ENCODE data around the gene BNIP3. TPM values are rescaled to one million over a fixed set of nuclear protein-coding genes. Genes with fewer than 3 reads are reported as not detected.
"Not testable (repeated sequence)": the region's sequence is repeated elsewhere in the genome, so short reads cannot be mapped to it uniquely, and the experiment has no call there.

BNIP3 gene
- total RNA-seq, 2 experiments from 2014 or later, result 115 to 121 TPM

DNA sequence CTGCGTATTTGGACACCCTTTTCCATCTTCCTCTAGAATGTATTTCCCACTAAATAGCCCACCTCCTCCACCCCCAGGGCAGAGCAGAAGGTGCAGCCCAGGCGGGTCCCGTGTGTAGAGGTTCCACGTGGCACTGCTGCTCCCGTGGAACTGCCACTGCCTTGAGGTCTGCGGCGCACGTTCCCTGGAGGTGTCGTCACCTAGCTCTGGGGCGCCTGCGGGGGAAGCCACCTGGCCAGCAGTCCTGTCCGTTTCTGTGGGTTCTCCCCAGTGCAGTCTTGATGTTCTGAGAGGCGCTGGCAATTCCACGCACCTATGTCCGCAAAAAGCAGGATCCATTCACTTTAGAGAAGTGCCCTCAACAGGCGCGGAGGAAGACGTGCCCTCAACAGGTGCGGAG, 21.9 kb downstream of the BNIP3 start:
- Mint-ChIP-seq H3K4me3 (no peak overlapping the region), H3K4me1 (peaks cover 11% of the 10 kb centered on the region), H3K27ac (no peak overlapping the region), H3K36me3 (peaks cover 19% of the 10 kb centered on the region), H3K27me3 (no peaks in the 10 kb centered on the region), H3K9me3 (no peaks in the 10 kb centered on the region)
- DNase-seq, result no peak

DNA sequence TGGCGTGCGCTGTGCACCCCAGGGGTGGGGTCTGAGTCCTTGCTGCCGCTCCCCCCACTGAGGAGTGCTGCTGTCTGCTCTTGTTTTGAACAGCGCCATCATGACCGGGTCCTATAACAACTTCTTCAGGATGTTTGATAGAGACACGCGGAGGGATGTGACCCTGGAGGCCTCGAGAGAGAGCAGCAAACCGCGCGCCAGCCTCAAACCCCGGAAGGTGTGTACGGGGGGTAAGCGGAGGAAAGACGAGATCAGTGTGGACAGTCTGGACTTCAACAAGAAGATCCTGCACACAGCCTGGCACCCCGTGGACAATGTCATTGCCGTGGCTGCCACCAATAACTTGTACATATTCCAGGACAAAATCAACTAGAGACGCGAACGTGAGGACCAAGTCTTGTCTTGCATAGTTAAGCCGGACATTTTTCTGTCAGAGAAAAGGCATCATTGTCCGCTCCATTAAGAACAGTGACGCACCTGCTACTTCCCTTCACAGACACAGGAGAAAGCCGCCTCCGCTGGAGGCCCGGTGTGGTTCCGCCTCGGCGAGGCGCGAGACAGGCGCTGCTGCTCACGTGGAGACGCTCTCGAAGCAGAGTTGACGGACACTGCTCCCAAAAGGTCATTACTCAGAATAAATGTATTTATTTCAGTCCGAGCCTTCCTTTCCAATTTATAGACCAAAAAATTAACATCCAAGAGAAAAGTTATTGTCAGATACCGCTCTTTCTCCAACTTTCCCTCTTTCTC, 26.0 kb downstream of the BNIP3 start:
- Mint-ChIP-seq H3K36me3 (peaks cover 23% of the 10 kb centered on the region), H3K27me3 (no peaks in the 10 kb centered on the region), H3K4me3 (no peak overlapping the region), H3K27ac (no peak overlapping the region), H3K4me1 (no peaks in the 10 kb centered on the region), H3K9me3 (no peaks in the 10 kb centered on the region)
- DNase-seq, result no peak

DNA sequence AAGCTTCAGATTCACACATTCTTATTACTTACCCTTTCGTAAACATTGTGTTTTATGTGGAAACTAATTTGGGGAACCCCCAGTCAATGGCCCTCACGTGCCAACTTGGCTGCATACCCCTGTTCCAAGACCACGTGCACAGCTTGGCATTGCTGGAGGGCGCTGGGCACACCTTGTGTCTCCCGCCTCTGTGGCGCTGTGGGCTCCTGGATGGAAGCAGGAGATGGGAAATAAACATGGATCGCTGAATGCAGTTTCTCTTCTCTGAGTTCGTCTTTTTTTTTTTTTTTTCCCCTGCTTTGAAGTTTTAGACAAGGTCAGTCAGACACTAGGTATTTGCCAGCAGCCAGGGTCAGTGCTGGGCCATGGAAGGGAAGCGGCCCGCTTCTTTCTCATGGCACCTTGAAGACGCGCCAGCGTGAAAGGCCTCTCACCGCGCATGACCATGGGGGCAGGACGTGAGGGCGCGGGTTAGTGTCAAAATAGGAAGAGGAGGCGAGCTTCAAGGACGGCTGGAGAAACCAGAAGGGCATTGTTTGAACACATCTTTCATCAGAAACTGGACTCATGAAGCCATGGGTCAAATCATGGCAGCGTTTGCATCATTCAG, 27.3 kb downstream of the BNIP3 start:
- DNase-seq, result no peak
- H3K36me3 Mint-ChIP-seq, result peaks cover 24% of the 10 kb centered on the region
- no peaks in the 10 kb centered on the region for H3K9me3 Mint-ChIP-seq
- no peak overlapping the region for H3K4me3 Mint-ChIP-seq
- no peaks in the 10 kb centered on the region for H3K4me1 Mint-ChIP-seq
- H3K27me3 Mint-ChIP-seq, result no peaks in the 10 kb centered on the region
- no peak overlapping the region for H3K27ac Mint-ChIP-seq

DNA sequence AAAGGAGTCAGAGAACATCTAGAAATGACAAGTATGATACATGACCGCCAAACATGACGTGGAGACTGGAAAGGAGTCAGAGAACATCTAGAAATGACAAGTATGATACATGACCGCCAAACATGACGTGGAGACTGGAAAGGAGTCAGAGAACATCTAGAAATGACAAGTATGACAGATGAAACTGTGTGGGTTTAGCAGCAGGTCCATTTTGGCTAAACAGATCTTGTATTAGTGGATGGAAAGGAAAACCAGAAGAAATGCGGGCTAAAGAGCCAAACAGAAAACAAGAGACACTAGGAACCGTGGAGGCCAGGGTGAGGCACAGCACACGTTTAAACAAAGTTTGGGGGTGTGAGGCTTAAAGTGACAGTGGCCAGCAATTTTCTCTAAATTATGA, 31.8 kb downstream of the BNIP3 start:
- H3K36me3 Mint-ChIP-seq, result peaks cover 23% of the 10 kb centered on the region
- not testable (repeated sequence) for H3K27me3 Mint-ChIP-seq, H3K9me3 Mint-ChIP-seq, DNase-seq, H3K4me3 Mint-ChIP-seq, H3K27ac Mint-ChIP-seq, H3K4me1 Mint-ChIP-seq

DNA sequence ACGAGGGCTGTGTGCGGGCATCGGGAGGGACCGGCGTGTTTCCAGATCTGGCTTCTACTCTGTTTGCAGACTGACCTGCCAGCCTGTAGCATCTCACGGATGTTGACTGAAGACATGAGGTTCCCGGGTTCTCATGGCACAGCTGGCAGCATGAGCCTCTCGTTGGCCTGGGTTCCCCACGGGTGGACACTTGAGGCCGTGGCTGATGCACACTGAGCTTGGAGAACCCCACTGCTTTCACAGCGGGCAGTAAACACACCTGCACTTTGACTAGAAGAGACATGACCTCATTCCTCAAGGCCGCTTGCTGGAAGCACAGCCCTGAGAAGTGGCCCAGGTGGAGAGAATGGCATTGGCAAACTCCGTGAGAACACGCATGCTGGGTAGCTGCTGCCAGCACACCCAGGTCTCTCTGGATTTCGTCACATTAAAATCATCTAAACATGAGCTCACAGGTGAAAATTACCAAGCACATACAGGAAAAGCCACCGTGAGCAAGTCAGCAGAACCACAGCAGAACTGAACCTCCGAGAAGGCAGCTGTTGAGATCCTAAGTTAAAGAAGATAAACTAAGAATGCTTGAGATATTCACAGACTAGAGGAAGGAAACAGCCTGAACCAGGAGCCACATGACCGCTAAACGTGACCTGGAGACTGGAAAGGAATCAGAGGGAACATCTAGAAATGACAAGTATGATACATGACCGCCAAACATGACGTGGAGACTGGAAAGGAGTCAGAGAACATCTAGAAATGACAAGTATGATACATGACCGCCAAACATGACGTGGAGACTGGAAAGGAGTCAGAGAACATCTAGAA, 32.5 kb downstream of the BNIP3 start:
- Mint-ChIP-seq H3K9me3 (no peaks in the 10 kb centered on the region), H3K4me1 (peaks cover 1% of the 10 kb centered on the region), H3K27ac (no peak overlapping the region), H3K4me3 (no peak overlapping the region), H3K36me3 (peaks cover 18% of the 10 kb centered on the region), H3K27me3 (no peaks in the 10 kb centered on the region)
- DNase-seq, result no peak

DNA sequence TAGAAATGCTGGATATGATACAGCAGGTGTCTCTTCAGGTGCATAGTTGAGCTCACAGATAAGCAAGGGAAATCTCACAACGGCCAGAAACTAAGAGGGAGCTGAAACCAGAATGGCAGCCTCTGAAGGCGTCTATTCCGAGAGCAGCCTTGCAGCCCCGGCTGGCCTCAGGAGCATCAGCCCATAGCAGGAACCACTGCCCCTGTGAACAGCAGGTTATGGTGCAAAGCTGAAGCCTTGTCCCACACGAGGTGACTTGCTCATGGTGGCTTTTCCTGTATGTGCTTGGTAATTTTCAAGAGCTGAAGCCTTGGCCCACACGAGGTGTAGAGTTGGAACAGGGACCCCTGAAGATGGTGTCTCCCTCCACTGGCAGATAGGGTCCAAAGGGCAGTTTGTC, 33.2 kb downstream of the BNIP3 start:
- H3K4me3 Mint-ChIP-seq, result no peak overlapping the region
- H3K27me3 Mint-ChIP-seq, result no peaks in the 10 kb centered on the region
- H3K9me3 Mint-ChIP-seq, result no peaks in the 10 kb centered on the region
- H3K36me3 Mint-ChIP-seq, result peaks cover 15% of the 10 kb centered on the region
- H3K4me1 Mint-ChIP-seq, result peaks cover 1% of the 10 kb centered on the region
- no peak for DNase-seq
- no peak overlapping the region for H3K27ac Mint-ChIP-seq

DNA sequence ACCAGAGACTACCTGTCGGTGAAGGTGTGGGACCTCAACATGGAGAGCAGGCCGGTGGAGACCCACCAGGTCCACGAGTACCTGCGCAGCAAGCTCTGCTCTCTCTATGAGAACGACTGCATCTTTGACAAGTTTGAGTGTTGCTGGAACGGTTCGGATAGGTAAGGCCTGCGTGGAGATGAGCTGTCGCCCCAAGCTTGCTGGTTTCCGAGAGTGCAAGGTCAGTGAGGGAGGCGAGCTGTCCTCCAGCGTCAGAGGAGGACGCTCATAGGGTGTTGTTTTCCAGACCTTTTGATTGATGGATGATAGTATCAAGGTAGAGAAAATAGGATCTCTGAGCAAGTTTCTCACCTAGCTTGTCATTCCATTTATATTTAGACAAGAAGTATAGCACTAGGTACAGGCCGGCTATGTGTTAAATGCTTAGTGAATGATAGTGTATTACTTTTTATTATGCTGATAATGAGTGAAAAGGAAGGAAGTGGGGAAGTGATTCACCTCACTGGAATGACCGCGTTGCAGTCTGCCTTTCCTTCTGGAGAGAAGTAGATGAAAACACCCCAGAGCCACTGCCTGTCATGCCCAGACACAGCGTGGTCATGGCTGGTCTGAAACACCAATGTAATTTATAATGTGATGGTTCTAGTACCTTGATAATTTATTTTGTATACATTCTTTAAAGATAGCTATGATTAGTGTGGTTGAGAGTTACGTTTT, 33.9 kb downstream of the BNIP3 start:
- no peaks in the 10 kb centered on the region for H3K9me3 Mint-ChIP-seq
- no peak overlapping the region for H3K27ac Mint-ChIP-seq
- no peaks in the 10 kb centered on the region for H3K27me3 Mint-ChIP-seq
- DNase-seq, result no peak
- peaks cover 15% of the 10 kb centered on the region for H3K36me3 Mint-ChIP-seq
- H3K4me1 Mint-ChIP-seq, result peaks cover 3% of the 10 kb centered on the region
- no peak overlapping the region for H3K4me3 Mint-ChIP-seq

DNA sequence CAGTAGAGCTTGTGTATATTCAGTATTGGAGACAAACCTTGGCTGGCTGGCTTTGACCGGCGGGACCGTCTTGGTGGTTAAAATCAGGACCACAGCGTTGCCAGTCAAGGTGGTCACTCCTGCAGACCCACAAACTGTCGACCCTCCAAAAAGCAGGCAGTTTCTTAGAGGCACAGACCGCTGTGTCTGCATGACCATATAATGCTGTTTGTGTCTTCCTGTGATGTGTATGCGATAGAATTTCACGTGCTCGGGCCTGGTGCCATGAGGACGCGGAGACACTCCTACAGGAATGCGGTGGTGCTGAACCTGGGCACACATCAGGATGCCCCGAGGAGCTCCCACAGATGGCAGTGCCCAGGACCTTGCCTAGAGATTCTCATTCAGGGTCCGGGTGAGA, 34.8 kb downstream of the BNIP3 start:
- Mint-ChIP-seq H3K9me3 (no peaks in the 10 kb centered on the region), H3K27ac (no peak overlapping the region), H3K4me1 (peaks cover 3% of the 10 kb centered on the region), H3K36me3 (peaks cover 15% of the 10 kb centered on the region), H3K27me3 (no peaks in the 10 kb centered on the region), H3K4me3 (no peak overlapping the region)
- no peak for DNase-seq

DNA sequence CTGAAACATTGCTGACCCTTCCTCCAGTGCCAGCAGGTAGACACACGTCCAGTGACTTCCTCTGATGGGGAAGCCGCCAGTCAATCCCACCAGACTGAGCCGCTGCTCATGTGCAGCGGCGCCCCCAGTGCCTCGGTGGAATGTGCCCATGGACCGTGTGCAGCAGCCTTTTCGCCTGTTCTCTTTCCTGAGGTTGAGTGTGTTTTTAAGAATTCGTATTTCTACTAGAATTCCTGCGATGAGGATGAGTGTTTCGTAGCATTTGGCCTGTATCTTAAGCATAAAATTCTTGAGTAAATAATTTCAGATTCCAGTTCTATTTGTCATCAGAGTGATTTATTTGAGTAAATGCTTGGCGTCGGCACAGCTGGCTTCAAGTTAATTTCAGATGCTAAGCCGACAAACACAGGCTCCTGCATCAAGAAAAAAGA, 35.4 kb downstream of the BNIP3 start:
- Mint-ChIP-seq H3K4me1 (peaks cover 3% of the 10 kb centered on the region), H3K27ac (no peak overlapping the region), H3K9me3 (no peaks in the 10 kb centered on the region), H3K36me3 (peaks cover 14% of the 10 kb centered on the region), H3K27me3 (no peaks in the 10 kb centered on the region), H3K4me3 (no peak overlapping the region)
- no peak for DNase-seq

- no peaks in the 10 kb centered on the region for H3K9me3 Mint-ChIP-seq
- peaks cover 21% of the 10 kb centered on the region for H3K36me3 Mint-ChIP-seq
- H3K4me3 Mint-ChIP-seq, result no peak overlapping the region
- H3K27me3 Mint-ChIP-seq, result no peaks in the 10 kb centered on the region
- peaks cover 3% of the 10 kb centered on the region for H3K4me1 Mint-ChIP-seq
- no peak for DNase-seq
- H3K27ac Mint-ChIP-seq, result no peak overlapping the region
Observed at GRCh38 chr10:131944976-131945695, 36.6 kb downstream of the BNIP3 start.

DNA sequence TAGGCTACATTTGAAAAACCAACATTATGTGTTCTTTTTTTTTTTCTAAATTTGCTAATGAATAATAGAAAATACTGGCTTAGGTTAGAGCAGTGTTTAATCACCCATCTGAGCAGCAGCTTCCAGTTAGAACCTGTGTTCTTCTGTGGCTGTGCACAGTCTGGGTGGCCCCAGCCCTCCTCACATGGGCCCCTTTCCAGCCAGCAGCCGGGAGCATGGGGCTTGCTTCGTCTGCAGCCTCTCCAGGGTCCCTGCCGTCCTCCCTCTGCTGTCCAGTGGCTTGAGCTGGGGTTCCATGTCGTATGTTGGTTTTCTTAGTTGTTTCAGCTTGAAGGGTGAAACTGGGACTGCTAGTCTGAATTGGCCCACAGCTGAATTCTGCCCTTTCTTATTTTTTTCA, 37.3 kb downstream of the BNIP3 start:
- Mint-ChIP-seq H3K36me3 (peaks cover 20% of the 10 kb centered on the region), H3K27me3 (no peaks in the 10 kb centered on the region)

GRCh38 chr10:131943021-131943814, 38.5 kb downstream of the BNIP3 start:
- Mint-ChIP-seq H3K36me3 (peaks cover 14% of the 10 kb centered on the region), H3K4me3 (no peak overlapping the region), H3K4me1 (peaks cover 3% of the 10 kb centered on the region), H3K9me3 (no peaks in the 10 kb centered on the region), H3K27me3 (no peaks in the 10 kb centered on the region), H3K27ac (no peak overlapping the region)
- no peak for DNase-seq

More for the DNA sequence above, 37.3 kb downstream of the BNIP3 start:
- DNase-seq, result no peak
- H3K4me3 Mint-ChIP-seq, result no peak overlapping the region
- H3K9me3 Mint-ChIP-seq, result no peaks in the 10 kb centered on the region
- H3K27ac Mint-ChIP-seq, result no peak overlapping the region
- peaks cover 3% of the 10 kb centered on the region for H3K4me1 Mint-ChIP-seq

DNA sequence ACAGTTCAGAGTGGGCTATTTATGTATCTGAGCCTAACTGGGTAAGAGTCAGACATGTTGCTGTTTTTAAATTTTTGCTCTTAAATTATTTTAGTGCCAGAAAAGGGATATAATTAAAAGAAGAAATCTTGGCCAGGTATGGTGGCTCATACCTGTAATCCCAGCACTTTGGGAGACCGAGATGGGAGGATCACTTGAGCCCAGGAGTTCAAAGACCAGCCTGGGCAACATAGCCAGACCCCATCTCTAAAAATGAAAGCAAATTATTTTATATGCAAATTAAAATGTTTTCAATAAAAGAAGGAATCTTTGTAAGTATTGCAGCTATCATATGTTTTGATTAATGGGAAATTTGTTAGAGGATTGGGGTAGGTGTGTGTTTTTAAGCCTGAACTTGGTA, 39.3 kb downstream of the BNIP3 start:
- Mint-ChIP-seq H3K36me3 (peaks cover 8% of the 10 kb centered on the region), H3K27ac (no peak overlapping the region), H3K9me3 (no peaks in the 10 kb centered on the region), H3K27me3 (no peaks in the 10 kb centered on the region), H3K4me1 (peaks cover 2% of the 10 kb centered on the region), H3K4me3 (no peak overlapping the region)
- no peak for DNase-seq

GRCh38 chr10:131938681-131939080, 43.0 kb downstream of the BNIP3 start:
- DNase-seq, result no peak
- Mint-ChIP-seq H3K4me1 (peaks cover 14% of the 10 kb centered on the region), H3K36me3 (peaks cover 8% of the 10 kb centered on the region), H3K4me3 (no peak overlapping the region), H3K27ac (no peak overlapping the region), H3K9me3 (no peaks in the 10 kb centered on the region), H3K27me3 (no peaks in the 10 kb centered on the region)

Measured in activated naive CD8-positive, alpha-beta T cell treated with anti-CD3 and anti-CD28 coated beads for 36 hours (primary cell).